NT2/D1 (cell line): ENCODE results near the gene ACACA.

Experiments
- SUZ12 ChIP-seq: IDR thresholded peaks from 2 replicates; pipeline ENCODE4 v1.6.1; 2011; ENCODE audit not compliant: insufficient read length, insufficient read depth; ENCODE audit errors: extremely low read depth
- YY1 ChIP-seq: IDR thresholded peaks from 2 replicates; pipeline ENCODE4 v1.6.1; 2011; ENCODE audit not compliant: insufficient read length, insufficient read depth
- ZNF274 ChIP-seq: IDR thresholded peaks from 2 replicates; pipeline ENCODE4 v1.6.1; 2011; ENCODE audit warnings: mild to moderate bottlenecking, low read depth, low read length

- TF ChIP-seq YY1: no peak
- no peak for TF ChIP-seq SUZ12
- no peak for TF ChIP-seq ZNF274
Observed at GRCh38 chr17:37111329-37111728, 295.3 kb downstream of the ACACA start.
